ENCODE measurements around the gene RSF1.
A peak's percentile ranks its signal among the peaks of the same experiment; 100 is the strongest.
"Not testable (repeated sequence)": the region's sequence is repeated elsewhere in the genome, so short reads cannot be mapped to it uniquely, and the experiment has no call there.

Gene RSF1

DNA sequence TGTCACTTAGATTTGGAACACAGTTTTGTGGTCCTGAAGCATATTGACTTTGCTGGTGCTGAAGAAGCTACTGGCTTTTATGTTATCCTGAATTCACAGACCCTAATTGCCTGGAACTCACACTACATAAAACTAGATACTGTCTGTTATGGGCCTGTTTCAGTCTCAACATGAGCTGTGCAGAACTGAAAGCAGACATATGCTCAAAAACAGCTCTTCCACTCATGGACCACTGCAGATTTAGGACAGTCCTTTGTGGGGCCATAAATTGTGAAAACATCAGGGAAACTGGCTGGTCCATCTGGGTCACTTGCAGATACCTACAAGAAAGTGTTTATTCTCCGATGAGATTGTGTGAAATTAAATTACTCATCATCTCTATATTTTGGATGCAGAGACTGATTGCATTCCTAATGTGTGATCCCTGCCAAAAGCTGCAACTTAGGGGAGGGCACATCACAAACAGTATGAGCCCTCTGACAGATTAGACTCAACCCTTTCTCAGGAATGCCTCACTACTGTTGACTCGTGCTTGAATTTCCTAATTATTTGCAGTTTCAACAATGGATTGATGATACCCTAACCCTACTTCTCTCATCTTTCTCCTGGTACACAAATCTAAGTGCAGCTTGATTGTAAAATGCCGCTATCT is 172.7 kb downstream of the RSF1 start:
- Histone ChIP-seq H3K27ac (no peak overlapping the region), H3K4me3 (no peak overlapping the region)

DNA sequence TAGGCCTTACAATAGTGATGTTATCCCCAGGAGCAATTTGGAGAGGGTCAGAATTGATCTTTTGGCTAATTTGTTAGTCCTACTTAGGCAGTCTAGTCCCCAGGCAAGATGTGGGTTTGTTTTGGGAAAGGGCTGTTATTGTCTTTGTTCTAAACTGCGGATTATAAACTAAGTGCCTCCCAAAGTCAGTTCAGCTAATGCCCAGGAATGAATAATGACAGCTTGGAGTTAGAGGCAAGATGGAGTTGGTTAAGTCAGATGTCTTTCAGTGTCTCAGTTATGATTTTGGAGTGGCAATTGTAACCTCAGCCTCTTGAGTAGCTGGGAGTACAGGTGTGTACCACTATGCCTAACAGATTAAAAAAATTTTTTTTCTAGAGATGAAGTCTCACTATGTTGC is 175.6 kb downstream of the RSF1 start:
- Histone ChIP-seq H3K27ac (no peak overlapping the region), H3K4me3 (no peak overlapping the region)

DNA sequence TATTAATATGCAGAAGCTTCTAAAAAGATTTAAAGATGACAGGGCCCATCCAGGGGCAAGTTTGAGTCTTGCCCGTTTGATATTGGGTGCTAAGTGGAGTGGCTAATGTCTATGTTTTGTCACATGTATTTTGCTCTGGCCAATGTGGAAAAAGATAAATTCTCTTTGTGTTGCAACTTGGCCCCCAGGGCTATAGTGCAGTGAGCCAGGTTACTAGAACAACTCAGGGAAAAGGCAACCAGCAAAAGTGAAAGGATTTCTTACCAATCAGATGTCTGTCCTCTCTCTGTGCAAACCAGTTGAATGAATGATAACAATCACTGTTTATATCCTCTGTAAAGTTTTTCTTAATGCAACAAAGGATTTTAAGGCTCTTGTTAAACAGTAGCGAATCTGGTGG is 178.3 kb downstream of the RSF1 start:
- no peak overlapping the region for H3K4me3 ChIP-seq
- H3K27ac ChIP-seq = no peak overlapping the region

DNA sequence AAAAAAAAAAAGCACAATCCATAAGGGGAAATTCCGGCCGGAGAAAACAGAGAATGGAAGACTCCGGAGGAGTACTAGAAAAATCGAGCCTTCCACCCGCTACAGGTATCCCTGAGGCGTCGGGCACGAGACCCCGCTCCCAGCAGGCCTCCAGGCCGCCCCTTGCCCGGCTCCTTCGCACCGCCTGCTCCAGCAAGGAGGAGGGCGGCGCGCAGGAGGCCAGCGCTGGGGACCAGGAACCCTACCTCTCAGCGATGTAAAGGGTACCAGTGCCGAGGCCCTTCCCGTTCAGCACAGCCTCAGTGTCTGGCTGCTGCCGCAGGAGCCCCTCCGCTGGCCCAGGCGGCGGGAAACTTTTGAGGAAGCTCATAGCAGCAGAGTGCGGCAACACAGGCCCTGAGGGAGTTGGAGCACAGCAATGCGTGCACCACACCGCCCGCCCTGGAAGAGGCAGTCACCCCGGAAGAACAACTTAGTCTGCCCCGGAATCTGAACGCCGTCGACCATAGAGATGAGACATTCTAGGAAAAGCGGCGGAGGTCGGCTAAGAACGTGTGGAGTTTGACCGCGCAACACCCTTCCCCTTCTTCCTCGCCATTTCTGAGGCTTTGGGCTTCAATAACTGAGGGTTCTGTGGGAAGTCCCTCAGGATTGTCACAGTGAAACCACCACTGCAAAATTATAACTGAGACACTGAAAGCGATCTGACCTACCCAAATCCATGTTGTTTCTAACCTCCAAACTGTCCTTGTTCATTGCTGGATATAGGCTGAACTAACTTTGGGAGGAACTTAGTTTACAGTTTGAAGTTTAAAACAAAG is 183.0 kb downstream of the RSF1 start, which contains the start of gene CLNS1A:
TSS of gene CLNS1A (minus strand) at position 450 of the 821 bp plus-strand sequence. CDS start at position 370, 80 bp downstream.
- peak within 1 kb of the TSS in 20 of 21 experiments; percentile 67 to 92 (median 79) for H3K27ac ChIP-seq

DNA sequence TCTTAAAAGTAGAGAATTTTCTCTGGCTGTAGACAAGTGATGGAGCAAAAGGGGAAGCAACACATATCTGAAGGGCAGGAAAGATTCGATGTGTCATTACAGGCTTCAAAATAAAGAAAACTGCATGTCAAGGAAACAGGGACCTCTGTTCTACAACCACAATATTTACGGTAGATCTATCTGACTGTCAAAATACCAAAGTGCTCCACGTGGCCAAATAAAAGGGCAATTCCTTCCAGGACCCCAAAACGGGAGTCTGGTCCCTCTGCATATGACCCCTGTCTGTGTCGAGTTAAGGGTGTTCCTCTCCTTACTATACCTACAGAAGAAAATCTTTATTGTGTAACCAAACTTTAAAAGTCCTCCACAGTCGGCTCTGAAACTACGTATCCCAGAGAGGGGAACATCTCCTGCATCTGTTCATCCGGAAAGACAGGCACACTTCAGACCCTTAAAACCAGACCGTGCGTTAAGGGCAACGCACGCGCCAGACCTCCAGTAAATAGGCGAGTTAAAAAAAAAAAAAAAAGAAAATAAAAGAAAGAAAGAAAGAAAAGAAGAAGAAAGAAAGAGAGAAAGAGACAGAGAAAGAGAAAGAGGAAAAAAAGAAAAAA is 183.7 kb downstream of the RSF1 start:
- H3K4me3 ChIP-seq = peak overlapping the region; percentile 60 to 98 (median 72)
- peak overlapping the region in 20 of 21 experiments; percentile 67 to 92 (median 79) for H3K27ac ChIP-seq

More for the DNA sequence above, 183.0 kb downstream of the RSF1 start, which contains the start of gene CLNS1A:
- H3K4me3 ChIP-seq = peak within 1 kb of the TSS; percentile 60 to 98 (median 72)

DNA sequence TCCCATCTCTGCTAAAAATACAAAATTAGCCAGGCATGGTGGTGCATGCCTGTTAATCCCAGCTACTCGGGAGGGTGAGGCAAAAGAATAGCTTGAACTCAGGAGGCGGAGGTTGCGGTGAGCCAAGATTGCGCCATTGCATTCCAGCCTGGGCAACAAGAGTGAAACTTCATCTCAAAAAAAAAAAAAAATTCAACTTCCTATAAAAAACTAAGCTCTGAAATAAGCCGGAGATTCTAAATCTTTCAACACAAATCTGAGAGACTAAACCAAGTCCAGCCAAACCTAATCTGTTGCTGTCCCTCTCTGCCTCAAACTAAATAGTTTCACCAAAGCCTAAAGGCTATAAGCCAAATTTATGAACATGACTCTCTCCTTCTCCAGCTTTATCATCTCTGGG is 186.6 kb downstream of the RSF1 start:
- H3K27ac ChIP-seq = peak overlapping the region in 5 of 21 experiments; percentile 12 to 49 (median 30)
- H3K4me3 ChIP-seq = not testable (repeated sequence)

DNA sequence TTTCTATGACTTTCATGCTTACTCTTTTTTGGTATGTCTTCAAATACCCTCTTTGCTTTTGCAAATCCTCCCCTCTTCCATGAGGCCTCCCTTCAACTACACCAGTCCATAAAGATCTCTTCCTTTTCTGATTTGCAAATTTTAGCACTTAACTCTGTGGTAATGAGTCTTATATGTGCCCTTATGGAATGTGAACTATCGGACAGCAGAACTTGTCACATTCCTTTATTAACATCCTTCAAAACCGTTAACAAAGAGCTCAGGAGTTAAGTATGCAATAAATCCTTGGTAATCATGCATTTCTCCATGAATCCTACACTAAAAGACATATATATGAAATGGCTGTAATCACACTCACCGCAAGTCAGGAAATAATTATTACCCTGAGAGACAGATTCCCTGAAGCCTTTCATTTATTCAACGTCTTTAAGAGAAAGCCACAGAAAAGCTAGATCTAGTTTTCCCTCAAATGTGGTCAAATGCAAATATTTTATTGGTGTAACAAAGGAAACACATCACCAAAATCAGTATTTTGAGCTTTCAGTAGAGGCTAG is 190.3 kb downstream of the RSF1 start:
- Histone ChIP-seq H3K4me3 (no peak overlapping the region), H3K27ac (no peak overlapping the region)

DNA sequence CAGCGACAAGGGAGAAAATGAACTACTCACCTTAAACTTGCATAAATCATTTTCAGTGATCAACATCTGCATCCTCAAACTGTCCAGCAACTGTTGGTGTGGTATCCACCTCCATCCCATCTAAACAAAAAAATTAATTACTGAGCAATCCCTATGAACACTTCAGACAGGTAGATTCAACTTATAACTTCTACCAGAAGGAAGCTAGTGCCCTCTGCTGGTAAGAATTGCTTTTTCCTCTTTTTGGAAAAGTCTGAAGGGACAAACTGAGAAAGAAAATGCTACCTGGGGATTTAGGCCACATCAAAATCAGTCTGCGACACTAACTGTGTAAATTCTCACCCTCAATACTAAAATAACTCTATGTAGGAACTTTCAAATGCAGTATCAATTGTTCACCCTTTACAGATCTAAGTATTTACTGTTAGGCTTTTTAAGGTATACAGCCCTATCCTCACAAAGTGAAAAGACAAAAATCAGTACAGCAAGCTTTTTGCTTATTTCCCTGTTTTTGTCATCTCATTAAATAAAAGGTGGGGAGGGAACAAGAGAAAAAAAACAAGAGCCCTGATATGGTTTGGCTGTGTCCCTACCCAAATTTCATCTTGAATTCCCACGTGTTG is 200.8 kb downstream of the RSF1 start:
- Histone ChIP-seq H3K4me3 (no peak overlapping the region), H3K27ac (no peak overlapping the region)

DNA sequence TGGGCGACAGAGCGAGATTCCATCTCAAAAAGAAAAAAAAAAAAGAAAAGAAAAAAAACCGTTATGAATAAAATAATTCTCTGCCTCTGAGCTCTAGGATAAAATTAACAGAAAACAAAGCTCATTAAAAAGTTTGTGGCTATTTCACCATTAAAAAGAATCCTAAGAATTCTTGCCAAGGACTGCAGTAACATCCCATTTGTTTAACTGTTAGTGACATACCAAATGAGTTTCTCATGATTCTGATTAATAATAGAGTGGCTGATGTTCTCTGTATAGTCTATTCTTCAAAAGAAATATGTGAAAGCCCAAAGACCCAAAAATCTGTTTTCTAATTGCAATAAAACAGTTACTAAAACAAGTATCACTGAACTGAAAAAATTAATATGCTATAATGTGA is 202.6 kb downstream of the RSF1 start:
- Histone ChIP-seq H3K27ac (peak overlapping the region in 3 of 21 experiments; percentile 1 to 21 (median 9)), H3K4me3 (no peak overlapping the region)

DNA sequence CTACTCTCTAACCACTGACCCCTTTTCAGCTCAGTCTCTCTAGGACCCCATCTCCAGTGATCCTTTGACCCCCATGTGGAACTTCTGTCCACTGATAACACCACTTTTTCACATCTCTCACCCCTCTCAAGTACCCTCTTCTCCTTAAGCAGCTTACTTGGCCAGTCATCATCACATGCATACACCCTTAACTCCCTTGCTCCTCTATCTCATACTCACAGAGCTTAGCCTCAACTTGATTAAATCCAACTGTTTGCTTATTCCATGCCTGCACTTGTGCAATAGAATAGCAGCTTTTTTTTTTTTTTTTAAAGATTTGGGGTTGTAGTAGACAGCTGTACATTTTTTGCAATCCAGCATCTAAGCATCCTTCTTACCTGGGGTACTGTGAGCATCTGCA is 208.6 kb downstream of the RSF1 start:
- Histone ChIP-seq H3K4me3 (no peak overlapping the region), H3K27ac (no peak overlapping the region)
